Measurements from ENCODE around the gene CHAF1A. TPM values are rescaled to one million over a fixed set of nuclear protein-coding genes. Genes with fewer than 3 reads are reported as not detected.

Gene CHAF1A
- total and polyA plus RNA-seq, 2 of the 8 experiments (the other 6 are each of a cell fraction or from before 2014, with no cell fraction given), result 122 to 147 TPM

DNA sequence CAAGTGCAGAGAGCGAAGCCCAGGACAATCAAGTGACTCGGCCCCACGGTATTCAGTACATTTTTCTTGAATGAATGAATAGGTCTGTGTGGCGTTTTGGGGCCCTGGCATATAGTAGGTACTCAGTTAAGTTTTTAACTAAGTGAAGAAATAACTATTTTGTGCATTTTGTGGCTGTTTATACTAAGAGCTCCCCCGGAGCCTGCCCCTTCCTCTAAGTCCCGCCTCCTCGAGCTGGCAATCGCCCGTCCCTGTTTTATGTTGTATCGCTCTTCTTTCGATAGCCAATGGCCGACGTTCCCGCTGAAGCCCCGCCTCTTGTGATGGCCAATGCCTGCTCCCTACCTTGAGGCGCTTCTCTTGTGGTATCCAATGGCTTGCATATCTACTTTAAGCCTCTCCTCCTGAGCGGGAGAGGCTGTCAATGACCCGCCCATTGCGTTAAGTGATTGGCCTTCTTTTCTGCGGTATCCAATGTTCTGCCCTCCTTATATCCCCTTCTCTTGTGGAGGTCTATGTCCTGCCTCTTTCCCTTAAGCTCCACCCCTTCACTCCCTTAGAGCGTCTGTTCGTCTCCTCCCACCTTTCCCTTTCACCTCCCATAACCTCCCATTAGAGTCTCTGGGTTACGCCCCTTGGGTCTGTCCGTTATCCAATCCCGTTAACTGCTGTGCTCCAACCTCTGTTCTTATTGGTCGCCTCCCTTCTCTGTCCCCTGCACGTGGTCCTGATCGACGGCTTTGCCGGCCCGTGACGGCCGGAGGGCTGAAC, 69.1 kb downstream of the CHAF1A start (continued):
- TF ChIP-seq SP1 (IDR thresholded peaks at IDR 0.05; ENCODE audit: low read depth, low read length) (peak; percentile 99), TEAD4 (IDR thresholded peaks at IDR 0.05; ENCODE audit: low read depth, low read length) (no peak), CBX5 (IDR thresholded peaks at IDR 0.05; ENCODE audit: low read depth, low read length) (no peak), RXRA (IDR thresholded peaks at IDR 0.05; ENCODE audit: insufficient read depth, low read depth, low read length) (no peak), CHD2 (IDR thresholded peaks at IDR 0.05; ENCODE audit: low read length) (peak; percentile 96), POU5F1 (IDR thresholded peaks at IDR 0.05; ENCODE audit: low read depth, low read length) (no peak), HDAC6 (IDR thresholded peaks at IDR 0.05; ENCODE audit: low read depth, low read length) (no peak), SIX5 (IDR thresholded peaks at IDR 0.05; ENCODE audit: low read depth, low read length) (no peak), CHD1 (IDR thresholded peaks at IDR 0.05; ENCODE audit: low read depth, low read length) (no peak), EZH2 (IDR thresholded peaks at IDR 0.05; ENCODE audit: low read depth, low read length, severe bottlenecking) (no peak), JUN (IDR thresholded peaks at IDR 0.05; ENCODE audit: low read depth, low read length) (no peak), KDM5A (IDR thresholded peaks at IDR 0.05; ENCODE audit: low read length) (no peak), SIN3A (conservative IDR thresholded peaks at IDR 0.05 in 1 of 2, IDR thresholded peaks at IDR 0.05 in 1 of 2; ENCODE audit: low read depth in 1 of 2, low read length in 2 of 2) (no peak), POLR2A (IDR thresholded peaks at IDR 0.05; ENCODE audit: control extremely low read depth in 1 of 2, low read depth in 2 of 2, low read length in 2 of 2) (no peak; a peak in 1 of 3 replicates), HDAC2 (IDR thresholded peaks at IDR 0.05; ENCODE audit: borderline replicate concordance in 1 of 2, low read depth in 2 of 2, low read length in 2 of 2) (no peak), CBX8 (IDR thresholded peaks at IDR 0.05; ENCODE audit: borderline replicate concordance, low read depth, low read length) (no peak), KDM4A (IDR thresholded peaks at IDR 0.05; ENCODE audit: low read depth, low read length, severe bottlenecking) (peak; percentile 23)
- TF ChIP-seq, protein P1, sequence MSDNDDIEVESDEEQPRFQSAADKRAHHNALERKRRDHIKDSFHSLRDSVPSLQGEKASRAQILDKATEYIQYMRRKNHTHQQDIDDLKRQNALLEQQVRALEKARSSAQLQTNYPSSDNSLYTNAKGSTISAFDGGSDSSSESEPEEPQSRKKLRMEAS (IDR thresholded peaks at IDR 0.05), result peak; percentile 77
- TF ChIP-seq, protein P2, sequence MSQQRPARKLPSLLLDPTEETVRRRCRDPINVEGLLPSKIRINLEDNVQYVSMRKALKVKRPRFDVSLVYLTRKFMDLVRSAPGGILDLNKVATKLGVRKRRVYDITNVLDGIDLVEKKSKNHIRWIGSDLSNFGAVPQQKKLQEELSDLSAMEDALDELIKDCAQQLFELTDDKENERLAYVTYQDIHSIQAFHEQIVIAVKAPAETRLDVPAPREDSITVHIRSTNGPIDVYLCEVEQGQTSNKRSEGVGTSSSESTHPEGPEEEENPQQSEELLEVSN (IDR thresholded peaks at IDR 0.05), result peak; percentile 74
- TF ChIP-seq, protein P3, sequence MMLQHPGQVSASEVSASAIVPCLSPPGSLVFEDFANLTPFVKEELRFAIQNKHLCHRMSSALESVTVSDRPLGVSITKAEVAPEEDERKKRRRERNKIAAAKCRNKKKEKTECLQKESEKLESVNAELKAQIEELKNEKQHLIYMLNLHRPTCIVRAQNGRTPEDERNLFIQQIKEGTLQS (IDR thresholded peaks at IDR 0.05; ENCODE audit: insufficient read depth, low read depth, low read length), result peak; percentile 93
